Caco-2 (cell line): Measurements from ENCODE around the gene CACNB2. TPM values are rescaled to one million over a fixed set of nuclear protein-coding genes. Genes with fewer than 3 reads are reported as not detected.

Source experiments
- BruUV-seq: library from RNA; stranded (reverse); fragments of 400-500 nt; replicated peaks from 2 replicates; lab custom pipeline; 2021; lab: Mats Ljungman, UMichigan
- CTCF ChIA-PET: fragments of 300-600 bp; sonication (Branson Sonifier 250); formaldehyde crosslinking; loops from one replicate; lab custom pipeline; 2022; ENCODE audit warnings: antibody characterized with exemption; lab: Charles Lee
- POLR2A ChIA-PET: fragments of 300-600 bp; sonication (Branson Sonifier 250); formaldehyde crosslinking; loops from one replicate; lab custom pipeline; 2022; ENCODE audit warnings: antibody characterized with exemption; lab: Charles Lee
- DNase-seq, 2 experiments: peaks; one replicate each; pipeline versions ENCODE4 v3.0.0 to v3.0.0-alpha.2; 2020 to 2022
- H3K27me3 ChIP-seq: replicated peaks from 2 replicates; pipeline ENCODE4 v1.6.0; 2011; ENCODE audit warnings: low read length; ENCODE audit not compliant: control insufficient read depth, insufficient read depth
- H3K36me3 ChIP-seq: 2 replicates; pipeline ENCODE4 v1.5.1; 2011; ENCODE audit warnings: low read length; ENCODE audit not compliant: control insufficient read depth, insufficient read depth
- H3K4me1 ChIP-seq: fragments of 250-450 bp; sonication (Bioruptor Pico); 2 replicates; pipeline ENCODE4 v1.5.1; 2020; ENCODE audit warnings: mild to moderate bottlenecking
- H3K4me3 ChIP-seq: 2 replicates; pipeline ENCODE4 v1.5.1; 2011; ENCODE audit warnings: low read depth, mild to moderate bottlenecking, control low read depth, low read length
- H3K9me3 ChIP-seq: fragments of 250-450 bp; sonication (Bioruptor Pico); 2 replicates; pipeline ENCODE4 v1.5.1; 2020; ENCODE audit warnings: mild to moderate bottlenecking, moderate library complexity
- H3K27ac Mint-ChIP-seq: one replicate; pipeline ENCODE4 v1.8.0; 2022; ENCODE audit warnings: mixed read lengths; ENCODE audit not compliant: unreplicated experiment
- H3K27me3 Mint-ChIP-seq: one replicate; pipeline ENCODE4 v1.8.0; 2022; ENCODE audit warnings: mixed read lengths; ENCODE audit not compliant: insufficient read depth, unreplicated experiment
- H3K36me3 Mint-ChIP-seq: one replicate; pipeline ENCODE4 v1.8.0; 2022; ENCODE audit warnings: mild to moderate bottlenecking, mixed read lengths; ENCODE audit not compliant: insufficient read depth, unreplicated experiment
- H3K4me1 Mint-ChIP-seq: one replicate; pipeline ENCODE4 v1.8.0; 2022; ENCODE audit warnings: low read depth, mixed read lengths; ENCODE audit not compliant: unreplicated experiment
- H3K4me3 Mint-ChIP-seq: one replicate; pipeline ENCODE4 v1.8.0; 2022; ENCODE audit warnings: mild to moderate bottlenecking, moderate library complexity, mixed read lengths; ENCODE audit not compliant: unreplicated experiment
- H3K9me3 Mint-ChIP-seq: one replicate; pipeline ENCODE4 v1.8.0; 2022; ENCODE audit warnings: mixed read lengths; ENCODE audit not compliant: unreplicated experiment
- intact Hi-C: fragments of 100-400 bp; cut with micrococcal nuclease; formaldehyde crosslinking; loops from one replicate; pipeline ENCODE4 v1.10.0; 2022; ENCODE audit not compliant: unreplicated experiment
- total RNA-seq: library from RNA; stranded (reverse); gene quantifications from 2 replicates; pipeline ENCODE4 v1.2.3, GENCODE V29; 2022
- TF ChIP-seq, protein P1 (sequence below), 2 experiments: fragments of 200-600 bp in 1 of 2; IDR thresholded peaks; 1 replicate in 1 of 2; 2 replicates in 1 of 2; pipeline versions ENCODE4 v1.5.1 to v1.8.0; 2011 to 2022; ENCODE audit warnings: antibody characterized with exemption in 1 of 2, control low read depth in 1 of 2, inconsistent platforms in 1 of 2, low read depth in 1 of 2, low read length in 1 of 2, mild to moderate bottlenecking in 1 of 2, moderate library complexity in 1 of 2; ENCODE audit not compliant: insufficient read depth in 1 of 2, severe bottlenecking in 1 of 2, unreplicated experiment in 1 of 2

CACNB2 gene
- total RNA-seq, 1 experiment from 2014 or later, result 0.98 TPM

DNA sequence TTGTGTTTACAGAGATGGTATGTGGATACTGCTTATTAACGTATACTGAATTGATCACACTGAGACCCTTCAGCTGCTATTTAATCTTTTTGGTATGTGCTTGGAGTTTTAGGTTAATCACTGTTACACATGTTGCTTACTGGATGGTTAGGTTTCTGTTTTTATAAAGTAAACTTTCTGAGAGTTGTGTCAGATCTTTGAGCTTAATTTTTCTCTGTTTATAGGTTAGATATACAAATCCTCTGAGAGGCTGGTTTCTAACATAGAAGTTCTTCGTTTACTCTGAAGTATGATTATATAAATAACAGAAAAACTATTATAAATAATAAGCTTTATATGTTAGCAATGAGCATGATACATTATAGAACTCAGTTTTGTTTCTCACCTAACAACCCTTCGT, 388.1 kb downstream of the CACNB2 start:
- Mint-ChIP-seq H3K27ac (no peak overlapping the region), H3K27me3 (no peaks in the 10 kb centered on the region), H3K36me3 (peaks cover 5% of the 10 kb centered on the region), H3K4me3 (no peak overlapping the region), H3K4me1 (no peaks in the 10 kb centered on the region), H3K9me3 (peaks cover 13% of the 10 kb centered on the region)
- no TSS peak for BruUV-seq
- Histone ChIP-seq H3K36me3 (no peaks in the 10 kb centered on the region; the same call in 1 of the 2 replicates), H3K27me3 (no peaks in the 10 kb centered on the region), H3K9me3 (no peaks in the 10 kb centered on the region), H3K4me3 (no peak overlapping the region), H3K4me1 (no peaks in the 10 kb centered on the region)
- CTCF ChIA-PET, result interaction anchor here (0.6 kb wide), 1 partner anchor 19 kb away, joined by 3 read pairs; no protein-coding TSS in a partner anchor
- POLR2A ChIA-PET, result no interaction called here
- intact Hi-C loops, result no loop called here
- TF ChIP-seq, protein P1, sequence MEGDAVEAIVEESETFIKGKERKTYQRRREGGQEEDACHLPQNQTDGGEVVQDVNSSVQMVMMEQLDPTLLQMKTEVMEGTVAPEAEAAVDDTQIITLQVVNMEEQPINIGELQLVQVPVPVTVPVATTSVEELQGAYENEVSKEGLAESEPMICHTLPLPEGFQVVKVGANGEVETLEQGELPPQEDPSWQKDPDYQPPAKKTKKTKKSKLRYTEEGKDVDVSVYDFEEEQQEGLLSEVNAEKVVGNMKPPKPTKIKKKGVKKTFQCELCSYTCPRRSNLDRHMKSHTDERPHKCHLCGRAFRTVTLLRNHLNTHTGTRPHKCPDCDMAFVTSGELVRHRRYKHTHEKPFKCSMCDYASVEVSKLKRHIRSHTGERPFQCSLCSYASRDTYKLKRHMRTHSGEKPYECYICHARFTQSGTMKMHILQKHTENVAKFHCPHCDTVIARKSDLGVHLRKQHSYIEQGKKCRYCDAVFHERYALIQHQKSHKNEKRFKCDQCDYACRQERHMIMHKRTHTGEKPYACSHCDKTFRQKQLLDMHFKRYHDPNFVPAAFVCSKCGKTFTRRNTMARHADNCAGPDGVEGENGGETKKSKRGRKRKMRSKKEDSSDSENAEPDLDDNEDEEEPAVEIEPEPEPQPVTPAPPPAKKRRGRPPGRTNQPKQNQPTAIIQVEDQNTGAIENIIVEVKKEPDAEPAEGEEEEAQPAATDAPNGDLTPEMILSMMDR (IDR thresholded peaks at IDR 0.05; ENCODE audit: insufficient read depth in 1 of 2, low read depth in 1 of 2, low read length in 1 of 2, severe bottlenecking in 1 of 2, unreplicated experiment in 1 of 2), result no peak
- no peak for DNase-seq

- no peaks in the 10 kb centered on the region for H3K4me1 ChIP-seq
- H3K9me3 ChIP-seq, result no peaks in the 10 kb centered on the region
- no peak overlapping the region for H3K27ac Mint-ChIP-seq
- no peaks in the 10 kb centered on the region for H3K4me1 Mint-ChIP-seq
- no TSS peak for BruUV-seq
- no peaks in the 10 kb centered on the region; the same call in none of the 2 replicates for H3K36me3 ChIP-seq
- peaks cover 12% of the 10 kb centered on the region for H3K36me3 Mint-ChIP-seq
- no peak for DNase-seq
- POLR2A ChIA-PET, result interaction anchor here (0.6 kb wide), 1 partner anchor 15 kb away, joined by 3 read pairs; no protein-coding TSS in a partner anchor
- no peak overlapping the region for H3K4me3 ChIP-seq
- TF ChIP-seq, protein P1 (IDR thresholded peaks at IDR 0.05; ENCODE audit: insufficient read depth in 1 of 2, low read depth in 1 of 2, low read length in 1 of 2, severe bottlenecking in 1 of 2, unreplicated experiment in 1 of 2), result no peak
- H3K4me3 Mint-ChIP-seq, result no peak overlapping the region
- H3K27me3 ChIP-seq, result no peaks in the 10 kb centered on the region
- peaks cover 13% of the 10 kb centered on the region for H3K9me3 Mint-ChIP-seq
- H3K27me3 Mint-ChIP-seq, result no peaks in the 10 kb centered on the region
- intact Hi-C loops, result no loop called here
- CTCF ChIA-PET, result no interaction called here
Observed at GRCh38 chr10:18532881-18533535, 392.8 kb downstream of the CACNB2 start.

- no peak overlapping the region for H3K4me3 Mint-ChIP-seq
- intact Hi-C loops, result no loop called here
- Histone ChIP-seq H3K9me3 (no peaks in the 10 kb centered on the region), H3K27me3 (no peaks in the 10 kb centered on the region), H3K36me3 (no peaks in the 10 kb centered on the region; the same call in none of the 2 replicates), H3K4me1 (no peaks in the 10 kb centered on the region), H3K4me3 (no peak overlapping the region)
- POLR2A ChIA-PET, result no interaction called here
- no peaks in the 10 kb centered on the region for H3K4me1 Mint-ChIP-seq
- DNase-seq, result no peak
- no peaks in the 10 kb centered on the region for H3K27me3 Mint-ChIP-seq
- peaks cover 12% of the 10 kb centered on the region for H3K36me3 Mint-ChIP-seq
- CTCF ChIA-PET, result no interaction called here
- TF ChIP-seq, protein P1 (IDR thresholded peaks at IDR 0.05; ENCODE audit: insufficient read depth in 1 of 2, low read depth in 1 of 2, low read length in 1 of 2, severe bottlenecking in 1 of 2, unreplicated experiment in 1 of 2), result no peak
- no TSS peak for BruUV-seq
- H3K27ac Mint-ChIP-seq, result no peak overlapping the region
- H3K9me3 Mint-ChIP-seq, result peaks cover 13% of the 10 kb centered on the region
Observed at GRCh38 chr10:18533896-18534295, 393.7 kb downstream of the CACNB2 start.
